NCI-H82 treated with DMSO at 0.1 percent for 48 hours (cell line): ENCODE measurements around the gene SULT1E1.
"Not testable (repeated sequence)": the region's sequence is repeated elsewhere in the genome, so short reads cannot be mapped to it uniquely, and the experiment has no call there.

Experiments
- DNase-seq: peaks from one replicate; lab custom pipeline; 2025; ENCODE audit not compliant: unreplicated experiment; lab: John Stamatoyannopoulos, UW

Gene SULT1E1

DNA sequence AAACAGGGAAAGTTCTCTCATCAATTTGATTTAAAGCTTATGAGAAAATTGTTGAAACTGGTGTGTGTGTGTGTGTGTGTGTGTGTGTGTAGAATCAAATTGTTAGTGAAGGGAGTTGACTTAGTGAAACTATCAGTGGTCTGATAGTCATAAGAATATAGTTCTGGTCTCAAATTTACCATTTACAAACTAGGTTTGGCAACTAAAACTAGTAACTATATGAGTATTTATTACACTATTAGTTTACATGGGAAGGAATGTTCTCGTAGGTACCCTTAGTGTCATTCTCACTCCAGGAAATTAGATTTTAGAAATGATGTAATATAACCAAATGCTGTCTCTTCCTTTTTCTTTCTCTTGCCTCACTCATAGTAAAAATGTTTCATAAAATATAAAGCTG, 11.9 kb downstream of the SULT1E1 start:
- DNase-seq = no peak

DNA sequence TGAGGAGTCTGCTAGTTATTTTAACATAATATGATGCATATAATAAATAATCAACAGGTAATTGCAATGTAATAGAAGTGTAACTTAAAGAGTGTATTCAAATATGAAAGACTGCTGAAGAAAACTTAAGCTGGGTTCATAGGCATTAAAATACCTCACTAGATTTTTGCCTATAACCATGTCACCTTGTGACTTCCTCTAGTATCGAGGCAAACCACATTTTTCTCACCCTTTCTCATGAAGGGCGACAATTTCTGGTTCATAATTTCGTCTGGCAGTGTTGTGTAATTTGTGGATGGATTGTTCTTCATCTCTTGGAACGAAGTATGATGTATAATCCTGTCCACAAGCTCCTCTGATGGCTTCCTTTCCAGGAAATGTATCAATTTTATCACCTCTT, 16.0 kb downstream of the SULT1E1 start:
- DNase-seq = no peak

DNA sequence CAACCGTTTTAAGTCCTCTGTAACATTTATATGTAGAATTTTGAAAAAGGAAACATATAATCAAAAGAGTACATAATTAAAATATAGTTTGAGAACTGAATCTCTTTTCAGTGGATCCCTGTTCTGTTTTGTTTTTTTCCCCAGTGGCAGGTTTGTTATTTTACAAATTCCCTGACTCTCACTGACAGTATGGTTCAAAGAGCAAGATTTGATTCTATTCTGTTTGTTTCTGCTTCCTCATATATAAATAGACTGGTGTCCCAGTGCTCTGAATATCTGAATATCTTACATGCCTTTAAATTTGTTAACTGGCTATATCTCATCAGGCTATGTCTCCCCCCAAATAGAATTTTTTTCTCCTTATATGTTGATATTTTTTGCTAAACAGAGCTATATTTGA, 16.6 kb downstream of the SULT1E1 start:
- no peak for DNase-seq

DNA sequence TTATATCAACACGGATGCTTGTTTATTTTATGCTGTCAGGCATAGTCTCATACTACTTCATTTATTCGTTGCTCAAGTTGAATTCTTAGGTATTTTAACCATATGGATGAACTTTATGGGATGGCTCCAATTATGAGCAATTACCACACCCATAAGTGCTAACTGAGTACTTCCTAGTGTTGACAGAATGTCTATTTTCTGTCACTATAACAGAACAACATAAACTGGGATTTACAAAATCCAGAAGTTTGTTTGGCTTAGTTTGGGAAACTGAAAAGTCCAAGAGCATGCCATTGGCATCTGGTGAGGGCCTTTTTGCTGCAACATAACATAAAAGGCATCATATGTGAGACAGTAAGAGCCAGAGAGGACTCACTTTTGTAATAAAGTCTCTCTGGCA, 21.0 kb downstream of the SULT1E1 start:
- DNase-seq = no peak

DNA sequence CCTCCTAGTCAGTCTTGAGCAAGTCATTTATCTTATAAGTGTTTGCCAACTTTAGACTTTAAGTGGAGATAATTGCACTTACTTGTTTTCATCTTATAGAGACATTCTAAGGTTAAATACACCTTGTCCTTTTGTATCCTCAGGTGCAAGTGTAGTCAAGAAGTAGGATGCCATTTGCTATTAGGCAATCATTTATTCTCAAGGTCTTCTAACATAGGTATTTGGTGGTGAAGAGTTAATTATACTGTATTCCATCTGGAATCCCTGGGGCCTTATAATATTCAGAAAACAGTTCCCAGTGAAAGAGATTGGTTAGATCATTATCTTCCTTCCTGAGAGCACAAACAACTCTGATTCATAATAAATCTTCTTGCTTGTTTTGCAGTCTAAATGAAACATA, 23.7 kb downstream of the SULT1E1 start:
- no peak for DNase-seq

DNA sequence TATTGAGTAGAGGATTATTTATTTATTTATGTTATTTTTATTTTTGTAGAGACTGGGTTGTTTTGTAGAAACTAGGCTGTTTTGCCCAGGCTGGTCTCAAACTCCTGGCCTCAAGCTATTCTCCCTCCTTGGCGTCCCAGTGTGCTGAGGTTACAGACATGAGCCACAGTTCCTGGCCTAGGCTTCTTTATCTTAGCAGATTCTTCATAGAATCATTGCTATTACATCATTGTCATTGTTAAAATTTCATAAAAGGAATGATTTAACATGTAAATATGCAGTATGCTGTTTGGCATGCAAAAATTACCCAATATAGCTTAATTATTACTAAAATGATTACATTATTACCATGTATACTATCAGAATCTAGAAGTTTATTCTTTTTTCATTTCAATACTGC, 24.2 kb downstream of the SULT1E1 start:
- no peak for DNase-seq

DNA sequence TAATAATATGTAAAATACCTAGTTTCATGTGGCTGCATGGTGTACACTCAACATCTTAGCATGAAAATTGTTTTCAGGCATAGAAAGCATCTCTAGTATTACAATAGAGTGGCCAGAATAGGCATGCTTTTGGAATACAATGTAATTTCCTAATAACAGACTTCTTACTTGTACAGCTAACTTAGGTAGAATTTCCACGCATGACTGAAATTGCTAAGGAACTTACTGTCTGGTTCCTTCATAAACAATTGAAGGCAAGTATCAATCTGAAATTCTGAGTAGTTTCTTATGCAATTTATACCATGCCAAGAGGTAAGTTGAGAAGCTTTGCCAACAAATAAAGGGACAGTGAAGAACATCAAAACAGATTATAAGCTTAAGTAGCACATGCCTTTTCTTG, 26.7 kb downstream of the SULT1E1 start:
- DNase-seq = no peak

DNA sequence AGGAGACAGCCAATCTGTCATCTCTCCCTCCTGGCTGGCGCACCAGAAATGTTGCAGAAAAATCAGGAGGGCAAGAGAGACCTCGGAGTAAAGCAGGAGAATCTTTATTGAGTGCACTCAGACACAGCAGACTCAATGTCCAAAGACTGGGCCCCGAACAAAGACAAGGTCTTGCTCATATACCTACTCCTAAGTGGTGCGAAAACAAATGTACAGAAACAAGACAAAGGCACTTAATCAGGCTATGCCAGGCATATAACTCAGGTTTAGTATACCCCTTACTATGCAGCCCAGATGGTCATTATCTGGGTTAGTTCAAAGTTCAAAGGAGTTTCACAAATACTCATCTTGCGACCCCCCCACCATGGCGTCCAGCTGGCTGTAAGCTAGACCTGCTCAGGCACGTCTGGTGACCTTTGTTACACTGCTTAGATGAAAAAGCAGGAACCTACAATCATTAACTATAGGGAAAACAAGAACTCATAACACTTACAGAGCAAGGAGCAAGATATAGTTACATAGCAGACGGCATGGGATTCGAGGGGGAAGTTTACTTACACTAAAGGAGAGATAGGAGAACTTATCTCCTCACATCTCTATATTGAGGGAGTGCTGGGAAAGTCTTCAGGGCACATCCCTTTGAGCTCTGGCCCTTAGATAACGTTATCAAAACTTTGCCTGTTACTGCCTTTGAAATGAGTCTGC, 27.5 kb downstream of the SULT1E1 start:
- no peak for DNase-seq

DNA sequence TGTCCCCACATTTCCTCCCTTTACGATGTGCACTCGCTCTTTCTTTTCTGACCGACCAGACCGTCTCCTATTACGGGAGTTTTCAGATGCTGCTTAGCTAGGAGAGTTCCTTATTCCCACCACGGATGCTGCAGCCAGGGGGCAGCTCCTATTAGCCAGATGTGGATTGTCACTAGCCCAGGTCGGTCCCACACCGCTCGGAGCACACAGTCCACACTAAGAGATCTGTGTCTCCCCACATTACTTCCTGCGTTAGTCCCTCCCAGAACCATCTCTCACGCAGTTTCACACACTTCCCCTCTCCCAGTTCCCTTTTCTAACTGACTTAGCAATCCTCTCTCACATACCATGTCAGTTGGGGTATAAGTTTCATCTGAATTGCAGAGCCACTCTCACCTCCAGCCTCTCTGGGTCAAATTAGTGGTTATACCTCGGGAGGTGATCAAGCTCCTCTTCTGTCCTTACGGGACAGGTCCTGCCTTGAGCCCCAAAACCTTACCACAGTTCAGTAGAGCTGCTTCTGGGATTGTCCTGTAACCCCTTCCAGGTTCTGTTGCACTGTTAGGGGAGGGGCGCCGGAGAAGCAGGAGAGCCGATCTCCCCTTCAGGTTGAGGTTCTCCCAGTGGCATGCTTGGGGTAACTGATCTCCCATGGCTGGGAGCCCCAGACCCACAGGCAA, 28.2 kb downstream of the SULT1E1 start:
- DNase-seq = no peak

DNA sequence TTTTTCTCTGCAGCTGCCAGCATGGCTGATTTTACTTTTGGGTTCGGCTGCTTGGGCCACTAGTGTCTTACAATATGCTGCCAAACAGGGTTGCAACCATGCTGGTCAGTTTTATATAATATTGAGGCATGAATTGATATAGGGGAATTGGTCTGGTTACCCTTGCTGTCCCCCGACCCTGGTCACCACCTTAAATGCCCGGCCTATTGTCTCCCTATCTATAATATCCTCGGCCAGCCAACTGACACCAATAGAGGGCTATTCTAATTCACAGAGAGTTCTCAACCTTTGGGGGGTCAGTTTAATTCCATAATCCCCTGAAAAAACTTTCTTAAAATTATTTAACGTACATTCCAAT, 28.7 kb downstream of the SULT1E1 start:
- DNase-seq = no peak

DNA sequence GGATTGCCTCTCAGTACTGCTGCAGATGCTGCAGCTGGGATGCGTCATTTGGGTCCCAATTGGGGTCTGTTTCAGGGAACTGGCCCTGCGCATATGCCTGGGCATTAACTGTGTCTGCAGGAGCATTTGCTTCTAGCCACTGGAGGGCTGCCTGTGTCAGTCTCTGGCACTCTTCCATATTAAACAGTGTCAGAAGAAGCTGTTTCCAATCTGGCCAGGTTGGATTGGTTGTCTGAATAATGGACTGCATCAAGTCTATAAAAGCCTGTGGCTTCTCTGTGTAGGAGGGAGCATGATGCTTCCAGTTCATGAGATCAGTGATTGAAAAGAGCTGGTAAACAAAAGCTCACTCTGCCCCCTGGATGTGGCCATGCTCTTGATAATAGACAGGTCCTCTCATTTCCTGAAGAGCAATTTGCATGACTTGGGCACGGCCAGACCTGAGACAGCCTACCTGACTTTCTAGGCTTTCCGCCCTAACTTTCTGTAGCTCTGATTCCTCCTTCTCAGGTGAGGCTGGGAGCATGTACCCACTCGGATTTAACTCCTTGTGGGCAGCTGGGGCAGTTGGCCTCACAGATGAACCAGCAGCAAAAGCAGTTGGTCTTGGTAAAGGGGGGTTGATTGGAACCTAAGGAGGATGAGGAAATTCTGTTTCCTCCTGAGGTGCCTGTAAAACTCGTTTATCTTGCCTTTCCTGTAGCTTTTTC, 29.2 kb downstream of the SULT1E1 start:
- DNase-seq = no peak

DNA sequence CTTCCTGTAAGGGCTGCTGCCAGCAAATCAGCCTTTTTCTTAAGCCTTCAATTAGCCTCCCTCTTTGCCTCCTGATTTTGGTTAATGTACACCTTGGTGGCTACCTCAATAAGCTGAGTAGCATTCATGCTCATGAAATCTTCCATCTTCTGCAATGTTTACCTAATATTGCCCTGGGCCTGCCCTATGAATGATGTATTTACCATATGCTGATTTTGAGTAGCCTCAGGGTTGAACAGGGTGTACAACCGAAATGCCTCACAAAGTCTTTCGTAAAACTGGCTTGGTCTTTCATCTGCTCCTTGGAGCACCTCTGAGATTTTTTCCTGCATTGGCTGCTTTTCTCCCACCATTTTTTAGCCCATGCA, 29.8 kb downstream of the SULT1E1 start:
- DNase-seq = no peak

DNA sequence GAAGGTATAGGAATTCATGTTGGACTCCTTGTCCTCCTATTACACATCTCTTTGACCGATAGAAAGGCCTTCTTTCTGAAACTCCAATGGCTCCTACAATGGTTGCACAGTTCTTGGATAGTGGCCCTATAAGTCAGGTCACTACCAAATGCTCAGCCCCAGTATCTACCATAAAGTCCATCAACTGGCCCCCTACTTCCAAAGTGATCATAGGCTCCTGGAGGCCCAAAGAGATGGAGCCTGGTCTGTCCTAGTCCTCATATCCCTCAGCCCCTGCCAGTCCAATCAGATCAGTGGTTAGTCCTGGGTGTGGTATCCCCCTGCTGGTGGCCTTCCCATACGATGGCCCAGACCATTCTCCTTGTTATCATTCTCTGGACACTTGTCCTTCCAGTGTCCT, 30.3 kb downstream of the SULT1E1 start:
- DNase-seq = no peak

DNA sequence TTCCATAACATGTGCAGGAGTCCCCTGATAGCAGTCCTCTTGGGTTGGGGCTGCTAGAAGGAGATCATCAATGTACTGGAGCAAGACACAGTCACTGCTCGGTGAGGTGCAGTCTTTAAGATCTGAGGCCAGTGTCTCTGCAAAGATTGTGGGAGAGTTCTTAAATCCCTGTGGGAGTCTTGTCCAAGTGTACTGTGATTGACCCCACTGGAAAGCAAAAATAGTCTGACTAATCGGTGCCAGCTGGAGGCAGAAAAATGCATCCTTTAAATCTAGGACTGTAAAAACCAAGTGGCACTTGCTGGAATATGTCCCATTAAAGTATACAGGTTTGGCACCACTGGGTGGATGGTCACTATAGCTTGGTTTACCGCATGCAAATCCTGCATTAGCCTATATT, 31.1 kb downstream of the SULT1E1 start:
- DNase-seq = no peak

DNA sequence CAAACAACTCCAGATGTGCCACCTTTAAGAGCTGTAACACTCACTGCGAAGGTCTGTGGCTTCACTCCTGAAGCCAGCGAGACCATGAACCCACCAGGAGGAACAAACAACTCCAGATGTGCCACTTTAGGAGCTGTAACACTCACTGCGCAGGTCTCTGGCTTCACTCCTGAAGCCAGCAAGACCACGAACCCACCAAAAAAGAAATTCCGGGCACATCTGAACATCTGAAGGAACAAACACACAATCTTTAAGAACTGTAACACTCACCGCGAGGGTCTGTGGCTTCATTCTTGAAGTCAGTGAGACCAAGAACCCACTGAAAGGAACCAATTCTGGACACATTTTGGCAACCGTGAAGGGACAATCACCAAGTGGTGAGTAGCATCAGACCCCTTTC, 34.9 kb downstream of the SULT1E1 start:
- DNase-seq = not testable (repeated sequence)

DNA sequence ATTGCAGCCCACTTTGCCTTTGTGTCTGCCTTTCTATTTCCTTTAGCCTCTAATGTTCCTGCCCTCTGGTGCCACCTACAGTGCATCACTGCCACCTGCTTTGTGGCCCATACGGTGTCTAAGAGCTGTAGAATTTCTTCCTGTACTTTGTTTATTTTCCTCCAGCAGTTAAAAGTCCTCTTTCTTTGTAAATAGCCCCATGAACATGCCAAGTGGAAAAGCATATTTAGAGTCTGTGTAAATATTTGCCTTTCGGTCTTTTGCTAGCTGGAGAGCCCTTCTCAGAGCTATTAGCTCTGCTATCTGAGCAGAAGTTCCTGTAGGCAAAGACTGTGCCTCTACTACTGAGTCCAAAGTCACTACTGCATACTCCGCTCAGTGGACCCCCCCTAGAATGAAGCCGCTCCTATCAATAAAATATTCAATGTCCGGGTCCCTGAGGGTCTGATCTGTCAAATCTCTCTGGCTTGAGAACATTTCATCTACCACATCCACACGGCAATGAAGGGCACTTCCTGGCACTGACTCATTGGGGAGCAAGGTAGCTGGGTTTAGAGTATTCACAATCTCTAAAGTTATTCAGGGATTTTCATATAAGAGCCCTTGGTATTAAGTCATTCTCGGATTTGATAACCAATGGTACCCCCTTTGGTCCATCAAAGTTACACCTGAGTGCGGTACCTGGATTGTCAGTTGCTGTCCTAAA, 36.3 kb downstream of the SULT1E1 start:
- no peak for DNase-seq

DNA sequence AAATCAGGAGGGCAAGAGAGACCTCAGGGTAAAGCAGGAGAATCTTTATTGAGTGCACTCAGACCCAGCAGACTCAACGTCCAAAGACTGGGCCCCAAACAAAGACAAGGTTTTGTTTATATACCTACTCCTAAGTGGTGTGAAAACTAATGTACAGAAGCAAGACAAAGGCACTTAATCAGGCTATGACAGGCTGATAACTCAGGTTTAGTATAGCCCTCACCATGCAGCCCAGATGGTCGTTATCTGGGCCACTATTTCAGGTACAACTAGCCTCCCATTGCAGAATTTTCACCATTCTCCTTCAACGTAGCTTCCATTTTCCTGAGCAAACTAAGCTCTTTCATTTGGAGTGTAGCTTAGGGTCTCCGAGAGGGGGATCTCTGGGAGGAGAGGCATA, 36.9 kb downstream of the SULT1E1 start:
- DNase-seq = no peak

DNA sequence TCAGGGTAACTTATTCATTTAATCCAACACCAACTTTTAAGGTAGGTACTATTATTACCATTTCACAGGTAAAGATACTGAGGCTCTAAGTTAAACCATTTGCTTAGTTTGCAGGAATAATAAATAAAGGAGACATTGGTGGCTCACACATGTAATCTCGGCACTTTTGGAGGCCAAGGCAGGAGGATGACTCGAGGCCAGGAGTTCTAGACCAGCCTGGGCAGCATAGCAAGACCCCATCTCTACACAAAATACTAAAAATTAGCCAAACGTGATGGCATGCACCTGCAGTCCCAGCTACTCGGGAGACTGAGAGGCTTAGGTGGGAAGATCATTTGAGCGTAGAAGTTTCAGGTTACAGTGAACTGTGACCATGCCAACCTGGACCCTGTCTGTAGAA, 37.7 kb downstream of the SULT1E1 start:
- DNase-seq = no peak

DNA sequence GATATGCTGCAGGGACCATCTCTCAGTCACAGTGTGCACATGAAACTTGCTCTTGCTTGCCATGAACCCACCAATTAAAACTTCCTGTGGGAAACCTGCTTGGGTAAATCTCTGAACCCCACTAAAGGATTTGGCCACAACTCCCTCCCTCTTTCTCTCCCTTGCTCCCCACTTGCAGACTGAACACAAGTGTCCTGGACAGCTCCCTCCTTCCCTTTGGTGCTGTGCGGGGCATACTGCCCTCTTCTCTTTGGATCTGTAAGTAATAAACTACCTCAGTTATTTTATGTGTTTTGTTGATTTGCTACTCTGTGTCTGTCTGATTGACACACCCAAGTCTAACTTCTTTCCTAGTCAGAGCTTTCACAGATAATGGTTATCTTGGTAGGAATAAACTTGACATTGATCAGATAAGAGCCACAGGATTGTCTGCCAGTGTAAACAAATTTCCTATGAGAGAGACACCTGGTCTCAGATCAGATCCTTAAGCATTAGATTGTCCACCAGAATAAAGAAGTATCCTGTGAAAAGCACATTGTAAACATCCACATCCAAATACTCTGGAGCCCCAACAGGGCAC, 41.8 kb downstream of the SULT1E1 start:
- DNase-seq = no peak

DNA sequence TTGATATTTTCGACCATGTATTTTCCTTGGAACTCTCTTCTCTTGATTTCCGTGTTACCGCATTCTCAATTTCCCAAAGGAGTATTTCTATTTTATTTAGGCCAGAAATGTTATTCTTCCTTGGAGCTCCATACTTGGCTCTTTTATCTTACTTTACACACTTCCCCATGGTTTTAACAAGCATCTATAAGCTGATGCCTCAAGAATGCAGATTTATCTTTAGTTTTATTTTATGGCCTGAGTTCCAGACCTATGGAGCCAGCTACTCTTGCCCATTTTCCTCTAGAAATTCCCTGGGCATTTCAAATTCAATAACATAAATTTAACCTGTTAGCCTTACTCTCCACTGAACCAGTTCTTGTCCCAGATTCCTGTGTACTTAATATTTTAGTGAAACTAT, 43.7 kb downstream of the SULT1E1 start:
- no peak for DNase-seq

DNA sequence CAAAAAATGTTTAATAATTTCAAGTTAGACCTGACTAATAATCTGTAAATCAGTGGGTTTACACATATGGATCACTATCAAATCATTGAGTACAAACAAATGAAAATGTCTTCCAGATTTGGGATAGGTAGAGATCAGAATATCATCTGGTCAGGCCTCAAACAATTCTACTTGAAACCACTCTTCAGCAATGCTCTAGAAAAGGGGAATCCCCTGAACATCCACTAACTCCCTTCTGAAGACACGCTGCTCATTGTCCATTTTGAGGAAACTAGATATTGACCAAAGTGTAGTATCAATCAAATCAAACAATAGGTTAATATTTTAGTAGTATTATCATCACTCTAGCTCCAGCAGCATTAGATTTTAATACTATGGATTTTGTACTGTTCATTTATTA, 46.3 kb downstream of the SULT1E1 start:
- DNase-seq = no peak

DNA sequence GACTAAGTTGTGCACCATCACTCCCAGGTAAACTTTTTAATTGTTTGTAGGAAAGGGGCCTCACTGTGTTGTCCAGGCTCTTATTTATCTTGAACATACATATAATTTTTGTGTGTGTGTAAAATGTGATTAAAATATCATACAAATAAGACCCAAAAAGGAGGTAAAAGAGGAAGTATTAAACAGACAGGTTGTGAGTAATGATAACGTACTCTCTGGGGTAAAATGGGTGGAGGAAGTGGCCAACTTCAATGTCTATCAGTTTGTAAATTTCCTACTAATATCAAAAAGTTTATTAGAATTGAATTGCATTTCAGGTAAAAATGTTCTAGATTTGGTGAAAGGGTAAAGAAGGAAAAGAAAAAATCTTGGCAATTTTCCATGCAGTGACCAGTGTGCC, 48.8 kb downstream of the SULT1E1 start:
- no peak for DNase-seq
